HEK293 (cell line): ENCODE data around the gene PPA1.

Experiments used
- CTCF ChIA-PET: fragments of 350-600 bp; formaldehyde crosslinking; extraction: SDS; loops from one replicate; lab custom pipeline; 2021; ENCODE audit warnings: antibody characterized with exemption; lab: Yijun Ruan, JAX
- POLR2A ChIA-PET: fragments of 300-600 bp; formaldehyde crosslinking; extraction: SDS; loops from one replicate; lab custom pipeline; 2020; ENCODE audit warnings: antibody characterized with exemption, inconsistent platforms; lab: Yijun Ruan, JAX
- H3K27ac ChIP-seq: fragments of 200-500 bp; sonication (Bioruptor generic); 2 replicates; pipeline ENCODE4 v1.5.1; 2014; ENCODE audit warnings: low read depth, low read length, control low read depth, inconsistent platforms; ENCODE audit errors: extremely low read depth
- H3K36me3 ChIP-seq, 2 experiments: fragments of 200-500 bp in 1 of 2; sonication (Bioruptor generic) in 1 of 2; 1 replicate in 1 of 2; 2 replicates in 1 of 2; pipeline ENCODE4 v1.5.1; 2014 to 2017; ENCODE audit warnings: inconsistent platforms in 2 of 2, low read length in 2 of 2; ENCODE audit not compliant: control insufficient read depth in 2 of 2, insufficient read depth in 1 of 2
- H3K4me1 ChIP-seq: fragments of 200-500 bp; sonication (Bioruptor generic); 2 replicates; pipeline ENCODE4 v1.5.1; 2014; ENCODE audit warnings: mild to moderate bottlenecking, low read length, inconsistent platforms; ENCODE audit not compliant: control insufficient read depth, insufficient read depth
- H3K4me3 ChIP-seq: 2 replicates; pipeline ENCODE4 v1.5.1; 2011; ENCODE audit warnings: low read depth, mild to moderate bottlenecking, control low read depth, low read length, moderate library complexity
- H3K9me3 ChIP-seq: fragments of 200-500 bp; sonication (Bioruptor generic); 2 replicates; pipeline ENCODE4 v1.5.1; 2014; ENCODE audit warnings: low read depth, low read length, inconsistent platforms; ENCODE audit not compliant: control insufficient read depth, insufficient read depth
- BCL11A ChIP-seq: fragments of 450-650 bp; formaldehyde crosslinking; IDR thresholded peaks from 2 replicates; pipeline ENCODE4 v1.5.1; 2016; ENCODE audit warnings: low read depth, missing biosample characterization, missing genetic modification characterization
- BCL11B ChIP-seq: fragments of 450-650 bp; formaldehyde crosslinking; IDR thresholded peaks from 2 replicates; pipeline ENCODE4 v1.5.1; 2016; ENCODE audit warnings: low read depth, missing biosample characterization, missing genetic modification characterization
- FEZF1 ChIP-seq: fragments of 450-650 bp; formaldehyde crosslinking; IDR thresholded peaks from 2 replicates; pipeline ENCODE4 v1.5.1; 2016; ENCODE audit warnings: missing biosample characterization, missing genetic modification characterization
- GLI2 ChIP-seq: fragments of 450-650 bp; formaldehyde crosslinking; IDR thresholded peaks from 2 replicates; pipeline ENCODE4; 2017; ENCODE audit warnings: missing biosample characterization, missing genetic modification characterization, low read depth, borderline replicate concordance
- HOXD13 ChIP-seq: sonication (generic); formaldehyde crosslinking; IDR thresholded peaks from 2 replicates; pipeline ENCODE4 v1.8.0; 2022; ENCODE audit warnings: missing genetic modification reagents, borderline replicate concordance
- ZFP37 ChIP-seq: fragments of 450-650 bp; formaldehyde crosslinking; IDR thresholded peaks from 2 replicates; pipeline ENCODE4 v1.5.1; 2016; ENCODE audit warnings: missing biosample characterization, missing genetic modification characterization
- ZNF24 ChIP-seq: fragments of 450-650 bp; formaldehyde crosslinking; IDR thresholded peaks from 2 replicates; pipeline ENCODE4 v1.5.1; 2016; ENCODE audit warnings: missing biosample characterization, missing genetic modification characterization
- ZNF302 ChIP-seq: fragments of 450-650 bp; formaldehyde crosslinking; IDR thresholded peaks from 2 replicates; pipeline ENCODE4 v1.5.1; 2016; ENCODE audit warnings: missing biosample characterization, missing genetic modification characterization, low read depth
- ZNF433 ChIP-seq: fragments of 450-650 bp; formaldehyde crosslinking; IDR thresholded peaks from 2 replicates; pipeline ENCODE4 v1.5.1; 2016; ENCODE audit warnings: missing biosample characterization, missing genetic modification characterization, low read depth
- ZNF501 ChIP-seq: fragments of 450-650 bp; formaldehyde crosslinking; IDR thresholded peaks from 2 replicates; pipeline ENCODE4 v1.5.1; 2016; ENCODE audit warnings: missing biosample characterization, missing genetic modification characterization
- ZNF548 ChIP-seq: fragments of 450-650 bp; formaldehyde crosslinking; IDR thresholded peaks from 2 replicates; pipeline ENCODE4 v1.5.1; 2016; ENCODE audit warnings: missing biosample characterization, missing genetic modification characterization
- ZNF677 ChIP-seq: fragments of 450-650 bp; IDR thresholded peaks from 2 replicates; pipeline ENCODE4 v1.5.0; 2018; ENCODE audit warnings: missing biosample characterization, mild to moderate bottlenecking, missing genetic modification characterization, moderate library complexity
- TF ChIP-seq, protein P1 (sequence below): fragments of 450-650 bp; formaldehyde crosslinking; IDR thresholded peaks from 2 replicates; pipeline ENCODE4 v1.5.1; 2016; ENCODE audit warnings: missing biosample characterization, missing genetic modification characterization, borderline replicate concordance
- TF ChIP-seq, protein P2 (sequence below): fragments of 450-650 bp; formaldehyde crosslinking; IDR thresholded peaks from 2 replicates; pipeline ENCODE4 v1.5.1; 2016; ENCODE audit warnings: missing biosample characterization, missing genetic modification characterization
- TF ChIP-seq, protein P3 (sequence below): fragments of 450-650 bp; formaldehyde crosslinking; IDR thresholded peaks from 2 replicates; pipeline ENCODE4 v1.5.1; 2016; ENCODE audit warnings: missing biosample characterization, missing genetic modification characterization
- TF ChIP-seq, protein P4 (sequence below): fragments of 450-650 bp; formaldehyde crosslinking; IDR thresholded peaks from 2 replicates; pipeline ENCODE4 v1.5.1; 2017; ENCODE audit warnings: missing biosample characterization, missing genetic modification characterization
- TF ChIP-seq, protein P5 (sequence below): fragments of 450-650 bp; formaldehyde crosslinking; IDR thresholded peaks from 2 replicates; pipeline ENCODE4 v1.5.1; 2017; ENCODE audit warnings: missing biosample characterization, missing genetic modification characterization

Gene PPA1

DNA sequence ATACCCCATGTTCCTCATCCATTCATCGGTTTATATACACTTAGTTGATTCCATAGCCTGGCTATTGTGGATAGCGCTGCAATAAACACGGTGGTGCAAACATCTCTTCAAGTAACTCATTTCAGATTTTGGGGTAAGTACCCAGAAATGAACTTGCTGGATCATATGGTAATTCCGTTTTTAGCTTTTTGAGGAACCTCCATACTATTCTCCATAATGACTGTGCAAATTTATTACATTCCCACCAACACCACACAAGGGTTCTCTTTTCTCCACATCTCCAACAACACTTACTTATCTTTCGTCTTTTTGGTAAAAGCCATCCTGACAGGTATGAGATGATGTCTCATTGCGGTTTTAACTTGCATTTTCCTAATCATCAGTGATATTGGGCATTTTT, 46.9 kb upstream of the PPA1 start (continued):
- TF ChIP-seq, protein P1, sequence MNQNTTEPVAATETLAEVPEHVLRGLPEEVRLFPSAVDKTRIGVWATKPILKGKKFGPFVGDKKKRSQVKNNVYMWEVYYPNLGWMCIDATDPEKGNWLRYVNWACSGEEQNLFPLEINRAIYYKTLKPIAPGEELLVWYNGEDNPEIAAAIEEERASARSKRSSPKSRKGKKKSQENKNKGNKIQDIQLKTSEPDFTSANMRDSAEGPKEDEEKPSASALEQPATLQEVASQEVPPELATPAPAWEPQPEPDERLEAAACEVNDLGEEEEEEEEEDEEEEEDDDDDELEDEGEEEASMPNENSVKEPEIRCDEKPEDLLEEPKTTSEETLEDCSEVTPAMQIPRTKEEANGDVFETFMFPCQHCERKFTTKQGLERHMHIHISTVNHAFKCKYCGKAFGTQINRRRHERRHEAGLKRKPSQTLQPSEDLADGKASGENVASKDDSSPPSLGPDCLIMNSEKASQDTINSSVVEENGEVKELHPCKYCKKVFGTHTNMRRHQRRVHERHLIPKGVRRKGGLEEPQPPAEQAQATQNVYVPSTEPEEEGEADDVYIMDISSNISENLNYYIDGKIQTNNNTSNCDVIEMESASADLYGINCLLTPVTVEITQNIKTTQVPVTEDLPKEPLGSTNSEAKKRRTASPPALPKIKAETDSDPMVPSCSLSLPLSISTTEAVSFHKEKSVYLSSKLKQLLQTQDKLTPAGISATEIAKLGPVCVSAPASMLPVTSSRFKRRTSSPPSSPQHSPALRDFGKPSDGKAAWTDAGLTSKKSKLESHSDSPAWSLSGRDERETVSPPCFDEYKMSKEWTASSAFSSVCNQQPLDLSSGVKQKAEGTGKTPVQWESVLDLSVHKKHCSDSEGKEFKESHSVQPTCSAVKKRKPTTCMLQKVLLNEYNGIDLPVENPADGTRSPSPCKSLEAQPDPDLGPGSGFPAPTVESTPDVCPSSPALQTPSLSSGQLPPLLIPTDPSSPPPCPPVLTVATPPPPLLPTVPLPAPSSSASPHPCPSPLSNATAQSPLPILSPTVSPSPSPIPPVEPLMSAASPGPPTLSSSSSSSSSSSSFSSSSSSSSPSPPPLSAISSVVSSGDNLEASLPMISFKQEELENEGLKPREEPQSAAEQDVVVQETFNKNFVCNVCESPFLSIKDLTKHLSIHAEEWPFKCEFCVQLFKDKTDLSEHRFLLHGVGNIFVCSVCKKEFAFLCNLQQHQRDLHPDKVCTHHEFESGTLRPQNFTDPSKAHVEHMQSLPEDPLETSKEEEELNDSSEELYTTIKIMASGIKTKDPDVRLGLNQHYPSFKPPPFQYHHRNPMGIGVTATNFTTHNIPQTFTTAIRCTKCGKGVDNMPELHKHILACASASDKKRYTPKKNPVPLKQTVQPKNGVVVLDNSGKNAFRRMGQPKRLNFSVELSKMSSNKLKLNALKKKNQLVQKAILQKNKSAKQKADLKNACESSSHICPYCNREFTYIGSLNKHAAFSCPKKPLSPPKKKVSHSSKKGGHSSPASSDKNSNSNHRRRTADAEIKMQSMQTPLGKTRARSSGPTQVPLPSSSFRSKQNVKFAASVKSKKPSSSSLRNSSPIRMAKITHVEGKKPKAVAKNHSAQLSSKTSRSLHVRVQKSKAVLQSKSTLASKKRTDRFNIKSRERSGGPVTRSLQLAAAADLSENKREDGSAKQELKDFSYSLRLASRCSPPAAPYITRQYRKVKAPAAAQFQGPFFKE (tag by site-specific recombination): no peak
- TF ChIP-seq ZNF548 (tag by site-specific recombination): no peak

DNA sequence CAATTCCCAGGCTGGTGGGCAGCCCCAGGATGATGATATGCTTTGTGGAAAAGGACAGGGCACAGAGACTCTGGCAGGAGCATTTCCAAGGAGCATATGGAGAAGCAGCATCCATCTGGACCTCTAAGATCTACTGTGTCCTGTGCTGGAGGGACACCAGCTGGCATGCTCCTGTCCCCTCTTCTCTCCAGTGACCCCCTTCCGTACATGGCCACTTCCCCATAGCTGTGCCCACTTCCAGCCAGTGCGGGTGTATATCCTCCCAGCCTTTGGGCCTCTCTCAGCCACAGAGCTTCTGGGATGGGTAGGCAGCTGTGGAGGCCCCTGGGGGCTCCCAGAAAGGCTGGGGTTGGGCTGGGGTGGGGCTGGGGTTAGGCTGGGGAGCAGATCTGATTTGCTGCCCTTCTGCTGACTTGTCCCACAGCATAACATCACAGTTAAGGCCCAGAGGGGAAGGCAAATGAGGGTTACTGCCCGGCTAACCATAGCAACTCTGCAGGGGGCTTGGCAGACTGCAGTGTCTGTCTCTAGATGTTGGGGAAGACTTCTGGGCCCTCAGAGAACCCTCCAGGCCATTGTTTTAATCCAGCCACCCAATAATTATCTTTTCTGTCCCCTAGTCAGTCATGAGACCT, 44.3 kb upstream of the PPA1 start:
- Histone ChIP-seq H3K9me3 (no peaks in the 10 kb centered on the region), H3K4me1 (no peaks in the 10 kb centered on the region), H3K36me3 (no peaks in the 10 kb centered on the region; a peak in 1 of 3 replicates), H3K27ac (no peak overlapping the region), H3K4me3 (no peak overlapping the region)
- TF ChIP-seq, protein P2, sequence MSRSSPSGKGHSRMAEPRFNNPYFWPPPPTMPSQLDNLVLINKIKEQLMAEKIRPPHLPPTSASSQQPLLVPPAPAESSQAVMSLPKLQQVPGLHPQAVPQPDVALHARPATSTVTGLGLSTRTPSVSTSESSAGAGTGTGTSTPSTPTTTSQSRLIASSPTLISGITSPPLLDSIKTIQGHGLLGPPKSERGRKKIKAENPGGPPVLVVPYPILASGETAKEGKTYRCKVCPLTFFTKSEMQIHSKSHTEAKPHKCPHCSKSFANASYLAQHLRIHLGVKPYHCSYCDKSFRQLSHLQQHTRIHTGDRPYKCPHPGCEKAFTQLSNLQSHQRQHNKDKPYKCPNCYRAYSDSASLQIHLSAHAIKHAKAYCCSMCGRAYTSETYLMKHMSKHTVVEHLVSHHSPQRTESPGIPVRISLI (tag by site-specific recombination): no peak
- no peak for TF ChIP-seq ZFP37 (tag by site-specific recombination)
- TF ChIP-seq ZNF677: no peak
- TF ChIP-seq ZNF433 (tag by site-specific recombination): no peak
- no peak for TF ChIP-seq BCL11A (tag by site-specific recombination)
- TF ChIP-seq BCL11B (tag by site-specific recombination): no peak
- TF ChIP-seq, protein P3, sequence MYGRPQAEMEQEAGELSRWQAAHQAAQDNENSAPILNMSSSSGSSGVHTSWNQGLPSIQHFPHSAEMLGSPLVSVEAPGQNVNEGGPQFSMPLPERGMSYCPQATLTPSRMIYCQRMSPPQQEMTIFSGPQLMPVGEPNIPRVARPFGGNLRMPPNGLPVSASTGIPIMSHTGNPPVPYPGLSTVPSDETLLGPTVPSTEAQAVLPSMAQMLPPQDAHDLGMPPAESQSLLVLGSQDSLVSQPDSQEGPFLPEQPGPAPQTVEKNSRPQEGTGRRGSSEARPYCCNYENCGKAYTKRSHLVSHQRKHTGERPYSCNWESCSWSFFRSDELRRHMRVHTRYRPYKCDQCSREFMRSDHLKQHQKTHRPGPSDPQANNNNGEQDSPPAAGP (tag by site-specific recombination): no peak
- no peak for TF ChIP-seq GLI2 (tag by site-specific recombination)
- TF ChIP-seq, protein P4, sequence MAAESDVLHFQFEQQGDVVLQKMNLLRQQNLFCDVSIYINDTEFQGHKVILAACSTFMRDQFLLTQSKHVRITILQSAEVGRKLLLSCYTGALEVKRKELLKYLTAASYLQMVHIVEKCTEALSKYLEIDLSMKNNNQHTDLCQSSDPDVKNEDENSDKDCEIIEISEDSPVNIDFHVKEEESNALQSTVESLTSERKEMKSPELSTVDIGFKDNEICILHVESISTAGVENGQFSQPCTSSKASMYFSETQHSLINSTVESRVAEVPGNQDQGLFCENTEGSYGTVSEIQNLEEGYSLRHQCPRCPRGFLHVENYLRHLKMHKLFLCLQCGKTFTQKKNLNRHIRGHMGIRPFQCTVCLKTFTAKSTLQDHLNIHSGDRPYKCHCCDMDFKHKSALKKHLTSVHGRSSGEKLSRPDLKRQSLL (tag by site-specific recombination): no peak
- no peak for TF ChIP-seq ZNF501 (tag by site-specific recombination)
- TF ChIP-seq FEZF1 (tag by site-specific recombination): no peak
- TF ChIP-seq ZNF24 (tag by site-specific recombination): no peak
- no peak for TF ChIP-seq HOXD13 (CRISPR knock-in tag)
- no peak for TF ChIP-seq ZNF302 (tag by site-specific recombination)
- TF ChIP-seq, protein P5, sequence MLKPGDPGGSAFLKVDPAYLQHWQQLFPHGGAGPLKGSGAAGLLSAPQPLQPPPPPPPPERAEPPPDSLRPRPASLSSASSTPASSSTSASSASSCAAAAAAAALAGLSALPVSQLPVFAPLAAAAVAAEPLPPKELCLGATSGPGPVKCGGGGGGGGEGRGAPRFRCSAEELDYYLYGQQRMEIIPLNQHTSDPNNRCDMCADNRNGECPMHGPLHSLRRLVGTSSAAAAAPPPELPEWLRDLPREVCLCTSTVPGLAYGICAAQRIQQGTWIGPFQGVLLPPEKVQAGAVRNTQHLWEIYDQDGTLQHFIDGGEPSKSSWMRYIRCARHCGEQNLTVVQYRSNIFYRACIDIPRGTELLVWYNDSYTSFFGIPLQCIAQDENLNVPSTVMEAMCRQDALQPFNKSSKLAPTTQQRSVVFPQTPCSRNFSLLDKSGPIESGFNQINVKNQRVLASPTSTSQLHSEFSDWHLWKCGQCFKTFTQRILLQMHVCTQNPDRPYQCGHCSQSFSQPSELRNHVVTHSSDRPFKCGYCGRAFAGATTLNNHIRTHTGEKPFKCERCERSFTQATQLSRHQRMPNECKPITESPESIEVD (tag by site-specific recombination): no peak
- CTCF ChIA-PET: interaction anchor here (0.5 to 3.0 kb wide), 4 partner anchors 10 to 54 kb away, joined by 3 to 11 read pairs (median 4); no protein-coding TSS in a partner anchor
- POLR2A ChIA-PET: no interaction called here
